NCI-H2227 (cell line): ENCODE data around the gene UGGT1.
A peak's percentile ranks its signal among the peaks of the same experiment; 100 is the strongest.
"Not testable (repeated sequence)": the region's sequence is repeated elsewhere in the genome, so short reads cannot be mapped to it uniquely, and the experiment has no call there.

ENCODE experiments used
- DNase-seq: peaks from one replicate; lab custom pipeline; 2025; ENCODE audit not compliant: unreplicated experiment; lab: John Stamatoyannopoulos, UW

UGGT1 gene

GRCh38 chr2:128169933-128170709 lies 79.1 kb downstream of the UGGT1 start:
- no peak for DNase-seq

GRCh38 chr2:128170776-128171175 lies 79.8 kb downstream of the UGGT1 start:
- DNase-seq, result no peak

- DNase-seq, result no peak
Observed at GRCh38 chr2:128172191-128172590, 81.2 kb downstream of the UGGT1 start.

GRCh38 chr2:128174067-128174466 lies 83.1 kb downstream of the UGGT1 start:
- not testable (repeated sequence) for DNase-seq

GRCh38 chr2:128177315-128177714 lies 86.3 kb downstream of the UGGT1 start:
- no peak for DNase-seq

GRCh38 chr2:128178149-128178649 lies 87.2 kb downstream of the UGGT1 start:
- DNase-seq, result no peak

GRCh38 chr2:128178650-128179460 lies 87.9 kb downstream of the UGGT1 start:
- DNase-seq, result peak; percentile 27

- no peak for DNase-seq
Observed at GRCh38 chr2:128179461-128179755, 88.4 kb downstream of the UGGT1 start.

GRCh38 chr2:128180031-128180430 lies 89.0 kb downstream of the UGGT1 start:
- no peak for DNase-seq

- DNase-seq, result no peak
Observed at GRCh38 chr2:128185576-128185975, 94.6 kb downstream of the UGGT1 start.

GRCh38 chr2:128187032-128187654 lies 96.1 kb downstream of the UGGT1 start:
- no peak for DNase-seq

GRCh38 chr2:128195435-128195984 lies 104.5 kb downstream of the UGGT1 start:
- DNase-seq, result no peak

- no peak for DNase-seq
Observed at GRCh38 chr2:128196026-128196425, 105.0 kb downstream of the UGGT1 start.

GRCh38 chr2:128196471-128196931 lies 105.5 kb downstream of the UGGT1 start:
- DNase-seq, result no peak

- no peak for DNase-seq
Observed at GRCh38 chr2:128197059-128197458, 106.1 kb downstream of the UGGT1 start.

- no peak for DNase-seq
Observed at GRCh38 chr2:128198656-128199055, 107.7 kb downstream of the UGGT1 start.

- no peak for DNase-seq
Observed at GRCh38 chr2:128199141-128199540, 108.1 kb downstream of the UGGT1 start.

GRCh38 chr2:128202791-128203190 lies 111.8 kb downstream of the UGGT1 start:
- no peak for DNase-seq

- no peak for DNase-seq
Observed at GRCh38 chr2:128206245-128206644, 115.2 kb downstream of the UGGT1 start.

- DNase-seq, result no peak
Observed at GRCh38 chr2:128208023-128208422, 117.0 kb downstream of the UGGT1 start.

- not testable (repeated sequence) for DNase-seq
Observed at GRCh38 chr2:128208631-128209324, 117.8 kb downstream of the UGGT1 start.
